Osteocyte (in vitro differentiated cells): ENCODE data around the gene ZNF609. TPM values are rescaled to one million over a fixed set of nuclear protein-coding genes. Genes with fewer than 3 reads are reported as not detected.
A peak's percentile ranks its signal among the peaks of the same experiment; 100 is the strongest.

Experiments used
- DNase-seq: peaks from one replicate; pipeline ENCODE4 v3.0.0; 2021; ENCODE audit warnings: mixed read lengths; ENCODE audit not compliant: unreplicated experiment; ENCODE audit errors: extremely low spot score
- H3K27ac Mint-ChIP-seq: one replicate; pipeline ENCODE4 v1.8.0; 2021; ENCODE audit warnings: mild to moderate bottlenecking, mixed read lengths; ENCODE audit not compliant: unreplicated experiment
- H3K27me3 Mint-ChIP-seq: one replicate; pipeline ENCODE4 v1.8.0; 2021; ENCODE audit warnings: mixed read lengths; ENCODE audit not compliant: unreplicated experiment
- H3K36me3 Mint-ChIP-seq: one replicate; pipeline ENCODE4 v1.8.0; 2021; ENCODE audit warnings: mixed read lengths; ENCODE audit not compliant: unreplicated experiment
- H3K4me1 Mint-ChIP-seq: one replicate; pipeline ENCODE4 v1.8.0; 2021; ENCODE audit warnings: mixed read lengths; ENCODE audit not compliant: unreplicated experiment
- H3K4me3 Mint-ChIP-seq: one replicate; pipeline ENCODE4 v1.8.0; 2021; ENCODE audit warnings: mild to moderate bottlenecking, moderate library complexity, mixed read lengths; ENCODE audit not compliant: unreplicated experiment
- H3K9me3 Mint-ChIP-seq: one replicate; pipeline ENCODE4 v1.8.0; 2021; ENCODE audit warnings: mixed read lengths; ENCODE audit not compliant: unreplicated experiment
- CTCF ChIP-seq: fragments of 200-600 bp; sonication (generic); IDR thresholded peaks from 2 replicates; pipeline ENCODE4 v1.5.0; 2021; ENCODE audit warnings: antibody characterized with exemption, mild to moderate bottlenecking, moderate library complexity
- total RNA-seq: library from RNA; stranded (reverse); gene quantifications from 2 replicates; pipeline ENCODE4 v1.2.1, GENCODE V29; 2021

Gene ZNF609
- total RNA-seq, 1 donor from 2014 or later = 31.7 TPM

GRCh38 chr15:64653757-64654156 is 193.4 kb downstream of the ZNF609 start:
- Mint-ChIP-seq H3K27ac (no peak overlapping the region), H3K4me1 (no peaks in the 10 kb centered on the region), H3K27me3 (no peaks in the 10 kb centered on the region), H3K9me3 (no peaks in the 10 kb centered on the region), H3K36me3 (peaks cover 2% of the 10 kb centered on the region), H3K4me3 (no peak overlapping the region)
- peak; percentile 64 for TF ChIP-seq CTCF
- no peak for DNase-seq

GRCh38 chr15:64656508-64656907 is 196.1 kb downstream of the ZNF609 start:
- Mint-ChIP-seq H3K9me3 (no peaks in the 10 kb centered on the region), H3K4me3 (no peak overlapping the region), H3K36me3 (peaks cover 2% of the 10 kb centered on the region), H3K4me1 (no peaks in the 10 kb centered on the region), H3K27ac (no peak overlapping the region), H3K27me3 (no peaks in the 10 kb centered on the region)
- no peak for TF ChIP-seq CTCF
- no peak for DNase-seq

- H3K4me1 Mint-ChIP-seq = peaks cover 9% of the 10 kb centered on the region
- peaks cover 5% of the 10 kb centered on the region for H3K36me3 Mint-ChIP-seq
- no peak for TF ChIP-seq CTCF
- DNase-seq = no peak
- no peak overlapping the region for H3K4me3 Mint-ChIP-seq
- no peaks in the 10 kb centered on the region for H3K9me3 Mint-ChIP-seq
- no peaks in the 10 kb centered on the region for H3K27me3 Mint-ChIP-seq
- no peak overlapping the region for H3K27ac Mint-ChIP-seq
These were observed 204.8 kb downstream of the ZNF609 start for GRCh38 chr15:64665179-64665578.

- peak overlapping the region; percentile 43 for H3K27ac Mint-ChIP-seq
- H3K36me3 Mint-ChIP-seq = peaks cover 5% of the 10 kb centered on the region
These were observed 207.4 kb downstream of the ZNF609 start for GRCh38 chr15:64667736-64668161.

GRCh38 chr15:64673866-64674265 is 213.5 kb downstream of the ZNF609 start:
- no peak for DNase-seq
- peaks cover 27% of the 10 kb centered on the region for H3K36me3 Mint-ChIP-seq
- H3K9me3 Mint-ChIP-seq = no peaks in the 10 kb centered on the region
- no peak for TF ChIP-seq CTCF
- H3K4me3 Mint-ChIP-seq = no peak overlapping the region
- no peak overlapping the region for H3K27ac Mint-ChIP-seq
- no peaks in the 10 kb centered on the region for H3K27me3 Mint-ChIP-seq
- no peaks in the 10 kb centered on the region for H3K4me1 Mint-ChIP-seq

More at GRCh38 chr15:64667736-64668161, 207.4 kb downstream of the ZNF609 start:
- Mint-ChIP-seq H3K27me3 (no peaks in the 10 kb centered on the region), H3K9me3 (no peaks in the 10 kb centered on the region), H3K4me3 (no peak overlapping the region), H3K4me1 (peaks cover 9% of the 10 kb centered on the region)
- no peak for DNase-seq
- no peak for TF ChIP-seq CTCF
